NCI-H2171 treated with DMSO at 0.1 percent for 48 hours (cell line): Measurements from ENCODE around the gene PTCH1.

Source experiments
- DNase-seq: peaks from one replicate; lab custom pipeline; 2025; lab: John Stamatoyannopoulos, UW

The PTCH1 gene

GRCh38 chr9:95406121-95406520, 110.7 kb downstream of the PTCH1 start:
- DNase-seq, result no peak

GRCh38 chr9:95399261-95399660, 117.5 kb downstream of the PTCH1 start:
- DNase-seq, result no peak
